Loucy (cell line): Measurements from ENCODE around the gene TNFSF12.

Source experiments
- EZH2phosphoT487 ChIP-seq: fragments of 200-600 bp; IDR thresholded peaks from 2 replicates; pipeline ENCODE4 v1.6.1; 2018; ENCODE audit warnings: antibody characterized with exemption, mild to moderate bottlenecking, moderate library complexity, borderline replicate concordance
- TF ChIP-seq, protein P1 (sequence below): fragments of 200-600 bp; sonication (generic); conservative IDR thresholded peaks from 2 replicates; pipeline ENCODE4 v1.5.1; 2014; ENCODE audit warnings: mild to moderate bottlenecking, antibody characterized with exemption, low read length

DNA sequence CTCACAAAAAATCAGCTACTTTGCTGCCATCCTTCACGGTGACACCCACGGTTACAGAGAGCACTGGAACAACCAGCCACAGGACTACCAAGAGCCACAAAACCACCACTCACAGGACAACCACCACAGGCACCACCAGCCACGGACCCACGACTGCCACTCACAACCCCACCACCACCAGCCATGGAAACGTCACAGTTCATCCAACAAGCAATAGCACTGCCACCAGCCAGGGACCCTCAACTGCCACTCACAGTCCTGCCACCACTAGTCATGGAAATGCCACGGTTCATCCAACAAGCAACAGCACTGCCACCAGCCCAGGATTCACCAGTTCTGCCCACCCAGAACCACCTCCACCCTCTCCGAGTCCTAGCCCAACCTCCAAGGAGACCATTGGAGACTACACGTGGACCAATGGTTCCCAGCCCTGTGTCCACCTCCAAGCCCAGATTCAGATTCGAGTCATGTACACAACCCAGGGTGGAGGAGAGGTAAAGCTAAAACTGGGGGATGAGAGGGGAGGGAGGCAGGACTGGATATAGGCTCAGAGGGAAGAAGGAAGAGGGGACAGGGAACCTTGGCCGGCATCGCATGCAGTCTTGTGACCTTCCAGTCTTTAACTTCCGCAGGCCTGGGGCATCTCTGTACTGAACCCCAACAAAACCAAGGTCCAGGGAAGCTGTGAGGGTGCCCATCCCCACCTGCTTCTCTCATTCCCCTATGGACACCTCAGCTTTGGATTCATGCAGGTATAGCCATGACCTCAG, 31.2 kb downstream of the TNFSF12 start:
- TF ChIP-seq, protein P1, sequence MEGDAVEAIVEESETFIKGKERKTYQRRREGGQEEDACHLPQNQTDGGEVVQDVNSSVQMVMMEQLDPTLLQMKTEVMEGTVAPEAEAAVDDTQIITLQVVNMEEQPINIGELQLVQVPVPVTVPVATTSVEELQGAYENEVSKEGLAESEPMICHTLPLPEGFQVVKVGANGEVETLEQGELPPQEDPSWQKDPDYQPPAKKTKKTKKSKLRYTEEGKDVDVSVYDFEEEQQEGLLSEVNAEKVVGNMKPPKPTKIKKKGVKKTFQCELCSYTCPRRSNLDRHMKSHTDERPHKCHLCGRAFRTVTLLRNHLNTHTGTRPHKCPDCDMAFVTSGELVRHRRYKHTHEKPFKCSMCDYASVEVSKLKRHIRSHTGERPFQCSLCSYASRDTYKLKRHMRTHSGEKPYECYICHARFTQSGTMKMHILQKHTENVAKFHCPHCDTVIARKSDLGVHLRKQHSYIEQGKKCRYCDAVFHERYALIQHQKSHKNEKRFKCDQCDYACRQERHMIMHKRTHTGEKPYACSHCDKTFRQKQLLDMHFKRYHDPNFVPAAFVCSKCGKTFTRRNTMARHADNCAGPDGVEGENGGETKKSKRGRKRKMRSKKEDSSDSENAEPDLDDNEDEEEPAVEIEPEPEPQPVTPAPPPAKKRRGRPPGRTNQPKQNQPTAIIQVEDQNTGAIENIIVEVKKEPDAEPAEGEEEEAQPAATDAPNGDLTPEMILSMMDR: no peak
- TF ChIP-seq EZH2phosphoT487: no peak
